GM21528 (cell line): ENCODE results near the gene ACTG1.

ENCODE experiments used
- ATAC-seq: cut with Tn5 transposase; IDR thresholded peaks from one replicate; pipeline ENCODE4 v1.9.1; 2021; ENCODE audit warnings: mild to moderate bottlenecking, moderate library complexity; ENCODE audit not compliant: unreplicated experiment, low FRiP score

Gene ACTG1

GRCh38 chr17:81512562-81513371 lies at the start of gene ACTG1:
TSS of gene ACTG1 (minus strand) at chr17:81512799. CDS start at chr17:81512354, 445 bp downstream.
- ATAC-seq: peak; percentile 45

- ATAC-seq: no peak
Observed at GRCh38 chr17:81561494-81561885, 48.9 kb upstream of the ACTG1 start.

- ATAC-seq: no peak
Observed at GRCh38 chr17:81558941-81559806, 46.6 kb upstream of the ACTG1 start.

- no peak for ATAC-seq
Observed at GRCh38 chr17:81558115-81558468, 45.5 kb upstream of the ACTG1 start.

GRCh38 chr17:81557276-81558114 lies 44.9 kb upstream of the ACTG1 start:
- no peak for ATAC-seq

GRCh38 chr17:81556863-81557262 lies 44.3 kb upstream of the ACTG1 start:
- no peak for ATAC-seq

GRCh38 chr17:81556175-81556691 lies 43.6 kb upstream of the ACTG1 start:
- no peak for ATAC-seq

GRCh38 chr17:81553616-81554181 lies 41.1 kb upstream of the ACTG1 start:
- ATAC-seq: no peak

GRCh38 chr17:81553018-81553615 lies 40.5 kb upstream of the ACTG1 start:
- peak; percentile 30 for ATAC-seq

GRCh38 chr17:81552244-81553017 lies 39.8 kb upstream of the ACTG1 start, which contains the start of gene FAAP100:
TSS of gene FAAP100 (minus strand) at chr17:81552353. CDS start at chr17:81552330, 23 bp downstream.
- ATAC-seq: peak; percentile 55

- peak; percentile 11 for ATAC-seq
Observed at GRCh38 chr17:81551458-81552243, 39.1 kb upstream of the ACTG1 start.

- no peak for ATAC-seq
Observed at GRCh38 chr17:81550830-81551457, 38.3 kb upstream of the ACTG1 start.

- ATAC-seq: no peak
Observed at GRCh38 chr17:81550285-81550684, 37.7 kb upstream of the ACTG1 start.

- no peak for ATAC-seq
Observed at GRCh38 chr17:81549826-81550225, 37.2 kb upstream of the ACTG1 start.

GRCh38 chr17:81549031-81549557 lies 36.5 kb upstream of the ACTG1 start:
- ATAC-seq: no peak

GRCh38 chr17:81547614-81547982 lies 35.0 kb upstream of the ACTG1 start:
- ATAC-seq: no peak

GRCh38 chr17:81546906-81547613 lies 34.5 kb upstream of the ACTG1 start:
- no peak for ATAC-seq
